Endometrial microvascular endothelial cells (primary cell): ENCODE measurements around the gene KREMEN1. TPM values are rescaled to one million over a fixed set of nuclear protein-coding genes. Genes with fewer than 3 reads are reported as not detected.

Source experiments
- in situ Hi-C: cut with HindIII; loops from 2 replicates; pipeline ENCODE4 v1.10.0; 2017; ENCODE audit warnings: low sequenced_read_pairs, low pct_unique_long_range_greater_than_20kb; ENCODE audit errors: inconsistent ontology term
- total RNA-seq: library from RNA; depleted of rRNA; stranded (reverse); fragments of >200 nt; gene quantifications from one replicate; pipeline ENCODE4 v1.2.3, GENCODE V29; 2015; ENCODE audit errors: inconsistent ontology term

Gene KREMEN1
- total RNA-seq, 1 donor from 2014 or later: 0.28 TPM

- in situ Hi-C loops: no loop called here
These were observed 69.3 kb downstream of the KREMEN1 start for GRCh38 chr22:29142116-29142515.

DNA sequence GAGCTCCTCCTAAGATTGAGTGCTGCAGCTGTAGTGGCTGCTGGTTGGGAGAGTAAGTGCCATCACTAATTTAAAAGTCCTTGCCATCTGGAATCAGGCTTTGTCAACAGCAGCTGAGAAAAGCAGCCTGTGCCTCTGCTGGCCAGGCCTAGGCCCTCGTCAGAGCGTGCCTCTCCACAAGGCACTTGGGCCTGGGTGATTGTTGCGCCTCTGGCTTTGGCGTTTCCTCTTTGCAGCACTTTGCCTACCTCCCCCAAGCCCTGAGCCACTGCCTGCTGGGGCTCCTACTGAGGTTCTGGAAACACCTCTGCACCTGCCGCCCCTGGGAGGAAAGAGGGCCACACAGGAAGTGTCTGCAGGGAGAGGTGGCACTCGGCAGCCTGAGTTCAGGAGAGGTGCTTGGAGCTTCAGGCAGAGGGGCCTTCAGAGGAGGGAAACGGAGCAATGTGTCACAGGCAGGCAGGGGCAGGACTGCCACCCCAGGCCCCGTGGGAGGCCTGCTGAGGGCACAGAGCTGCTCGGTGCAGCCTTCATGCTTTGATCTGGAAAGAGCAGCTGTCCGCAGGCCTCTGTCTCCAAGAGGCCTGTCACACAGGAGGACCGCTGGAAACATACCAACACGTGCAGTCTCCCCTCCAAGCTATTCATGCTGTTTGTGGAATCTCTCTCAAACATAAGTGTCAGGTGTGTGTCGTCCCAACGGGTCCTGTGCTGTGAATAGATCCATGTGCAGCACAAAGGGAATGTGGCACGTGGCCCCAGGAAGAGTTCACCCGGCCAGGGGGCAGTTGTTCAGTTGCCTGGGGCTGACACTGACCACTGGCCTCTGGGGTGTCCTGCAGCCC lies 71.3 kb downstream of the KREMEN1 start:
- in situ Hi-C loops: no loop called here

DNA sequence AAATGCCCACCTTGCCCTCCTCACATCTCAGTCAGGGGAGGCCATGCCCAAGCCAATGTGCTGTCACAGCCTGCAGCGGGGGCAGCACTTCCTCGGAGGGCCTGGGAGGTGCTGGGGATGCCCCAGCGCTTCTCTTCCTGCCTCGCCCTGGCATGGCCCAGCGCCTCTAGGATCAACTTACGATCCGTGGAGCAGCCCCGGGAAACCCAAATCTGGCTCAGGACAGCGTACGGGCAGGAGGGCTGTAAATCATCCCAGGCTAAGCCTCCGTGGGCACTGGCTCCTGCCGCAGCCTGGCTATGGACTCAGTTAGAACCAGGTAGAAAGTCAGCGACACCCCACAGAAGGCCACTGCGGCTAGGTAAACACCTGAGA lies 71.9 kb downstream of the KREMEN1 start:
- in situ Hi-C loops: no loop called here

- in situ Hi-C loops: no loop called here
These were observed 72.7 kb downstream of the KREMEN1 start for GRCh38 chr22:29145321-29146072.

- in situ Hi-C loops: no loop called here
These were observed 73.3 kb downstream of the KREMEN1 start for GRCh38 chr22:29146091-29146560.

GRCh38 chr22:29146771-29147170 lies 73.9 kb downstream of the KREMEN1 start:
- in situ Hi-C loops: no loop called here

DNA sequence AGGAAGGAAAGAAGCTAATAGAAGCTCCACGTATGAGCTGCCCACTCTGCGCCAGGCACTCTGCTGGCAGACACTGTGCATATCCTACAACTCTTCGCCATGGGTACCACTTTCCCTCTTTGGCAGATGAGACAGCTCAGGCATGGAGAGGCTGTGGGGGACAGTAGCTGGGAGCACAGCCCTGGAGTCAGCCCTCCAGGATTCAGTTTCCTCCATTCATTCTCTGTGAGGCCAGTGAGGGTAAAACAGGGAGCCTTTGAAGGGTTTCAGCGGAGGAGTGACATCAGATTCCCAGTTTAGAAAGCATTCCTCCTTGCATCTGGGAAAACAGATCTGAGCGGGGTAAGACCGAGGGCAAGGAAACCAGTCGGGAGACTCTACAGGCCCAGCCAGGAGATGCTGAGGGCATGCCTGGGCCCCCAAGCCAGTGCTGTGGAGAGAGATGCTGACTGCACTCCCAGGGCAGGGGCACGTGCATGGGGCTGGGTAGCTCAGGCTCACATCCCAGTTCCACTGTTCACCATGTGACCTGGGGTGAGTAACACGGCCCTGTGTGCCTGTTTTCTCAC lies 74.6 kb downstream of the KREMEN1 start:
- in situ Hi-C loops: no loop called here

DNA sequence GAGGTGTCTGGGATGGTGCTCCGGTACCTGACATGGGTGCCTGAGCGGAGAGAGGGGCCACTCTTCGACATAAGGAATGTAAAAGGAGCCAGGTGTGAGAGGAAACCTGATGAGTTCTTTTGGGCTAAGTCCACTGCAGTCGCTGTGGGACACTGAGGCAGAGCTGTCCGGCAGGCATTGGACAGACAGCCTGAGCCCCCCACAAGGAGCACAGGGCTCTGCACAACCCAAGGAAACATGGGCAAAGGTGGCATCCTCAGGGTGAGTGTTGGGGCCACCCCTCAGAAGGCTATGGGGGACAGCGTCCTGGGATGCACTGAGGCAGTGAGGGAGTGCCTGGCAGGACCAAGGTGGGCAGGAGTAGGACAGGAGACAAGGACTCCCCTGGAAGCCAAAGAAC lies 75.2 kb downstream of the KREMEN1 start:
- in situ Hi-C loops: no loop called here

- in situ Hi-C loops: no loop called here
These were observed 76.0 kb downstream of the KREMEN1 start for GRCh38 chr22:29148826-29149225.

- in situ Hi-C loops: no loop called here
These were observed 77.2 kb downstream of the KREMEN1 start for GRCh38 chr22:29149841-29150555.

GRCh38 chr22:29150701-29151100 lies 77.9 kb downstream of the KREMEN1 start:
- in situ Hi-C loops: no loop called here

DNA sequence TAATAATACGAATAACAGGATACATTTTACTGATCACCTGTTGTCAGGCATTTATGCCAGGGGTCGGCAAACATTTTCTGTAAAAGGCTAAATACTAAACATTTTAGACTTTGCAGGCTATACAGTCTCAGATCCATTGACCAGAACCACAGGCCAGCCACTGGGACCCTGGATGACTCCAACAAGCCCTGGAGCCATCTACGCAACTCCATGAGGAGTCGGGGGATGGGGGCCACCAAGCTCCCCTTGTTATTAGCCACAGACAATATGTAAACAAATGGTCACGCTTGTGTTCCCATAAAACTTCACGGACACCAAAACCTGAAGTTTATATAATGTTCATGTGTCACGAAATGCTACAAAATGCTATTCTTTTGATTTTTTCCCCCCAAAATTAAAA lies 78.5 kb downstream of the KREMEN1 start:
- in situ Hi-C loops: no loop called here

DNA sequence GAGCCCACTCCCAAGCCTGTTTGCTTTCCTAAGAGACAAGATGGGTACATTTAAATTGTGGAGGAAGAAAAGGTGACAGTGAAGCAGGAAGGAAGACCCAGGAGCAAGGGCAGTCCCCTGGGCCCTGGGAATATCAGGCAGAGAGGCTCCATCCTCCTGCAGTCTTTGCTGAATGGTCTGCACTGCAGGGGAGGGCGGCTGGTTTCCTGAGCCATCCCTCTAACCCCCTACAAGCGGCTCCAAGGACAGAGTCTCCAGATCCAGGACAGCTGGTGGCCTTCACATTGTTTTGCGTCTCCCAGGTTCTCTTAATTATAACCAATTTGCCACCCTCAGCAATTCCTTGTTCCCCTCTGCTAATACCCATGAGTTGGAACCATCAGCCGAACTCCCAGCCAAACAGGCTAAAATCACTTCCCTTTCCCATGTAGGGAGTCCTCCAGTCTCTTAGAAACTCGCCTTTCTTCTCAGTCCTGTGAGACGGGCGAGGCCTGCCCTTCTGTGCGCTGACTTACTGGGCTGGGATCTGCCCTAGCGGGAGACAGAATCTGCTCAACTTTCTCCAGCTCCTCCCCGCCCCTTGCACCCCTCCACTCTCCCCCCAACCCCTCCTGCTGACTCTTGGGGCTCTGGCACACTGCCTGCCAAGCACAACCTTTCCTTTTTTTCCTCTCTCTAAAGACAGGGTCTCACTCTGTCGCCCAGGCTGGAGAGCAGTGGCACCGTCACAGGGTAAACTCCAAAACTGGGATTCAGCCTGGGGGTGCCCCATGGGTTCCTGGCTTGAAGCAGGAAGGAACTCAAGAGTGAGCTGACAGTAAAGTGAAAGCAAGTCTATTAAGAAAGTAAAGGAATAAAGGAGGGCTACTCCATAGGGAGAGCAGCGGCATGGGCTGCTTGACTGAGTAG lies 79.5 kb downstream of the KREMEN1 start:
- in situ Hi-C loops: no loop called here

- in situ Hi-C loops: no loop called here
These were observed 80.3 kb downstream of the KREMEN1 start for GRCh38 chr22:29152954-29153719.

DNA sequence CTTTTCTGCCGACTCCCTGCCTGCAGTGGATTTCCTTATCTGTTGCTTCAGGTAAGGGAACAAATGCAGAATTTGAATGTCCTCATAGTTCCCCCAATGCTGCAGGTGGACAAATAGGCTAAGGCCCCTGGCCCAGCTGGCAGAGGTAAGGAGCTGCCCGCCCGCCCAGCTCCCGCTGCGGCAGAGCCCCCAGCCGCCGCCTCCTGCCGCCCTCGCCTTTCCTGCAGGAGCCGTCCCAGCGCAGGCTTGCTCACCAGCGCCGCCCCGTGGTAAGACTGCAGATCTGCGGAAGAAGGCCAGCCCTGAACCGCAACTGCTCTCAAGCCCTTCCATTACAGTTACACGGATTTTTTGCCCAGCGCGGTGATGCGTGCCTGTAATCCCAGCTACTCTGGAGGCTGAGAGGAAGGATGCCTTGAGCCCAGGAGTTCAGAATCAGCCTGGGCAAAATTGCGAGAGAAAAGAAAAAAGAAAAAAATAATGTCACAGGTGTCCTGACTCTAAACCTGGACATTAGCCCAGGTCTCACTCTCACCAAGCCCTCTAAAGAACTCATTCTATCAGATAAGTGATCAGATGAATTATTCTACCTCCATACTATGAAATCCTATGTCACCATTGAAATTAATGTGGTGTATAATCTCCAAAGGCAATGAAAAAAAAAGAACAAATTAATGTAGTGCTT lies 81.7 kb downstream of the KREMEN1 start:
- in situ Hi-C loops: no loop called here

GRCh38 chr22:29155966-29156365 lies 83.1 kb downstream of the KREMEN1 start:
- in situ Hi-C loops: no loop called here

- in situ Hi-C loops: no loop called here
These were observed 83.7 kb downstream of the KREMEN1 start for GRCh38 chr22:29156507-29156906.
